22Rv1 (cell line): ENCODE results near the gene MAP2.

ENCODE experiments used
- H3K27ac ChIP-seq: fragments of 450-650 bp; 2 replicates; pipeline ENCODE4 v1.5.1; 2017
- ZFX ChIP-seq: fragments of 450-650 bp; IDR thresholded peaks from 2 replicates; pipeline ENCODE4 v1.6.1; 2017; ENCODE audit warnings: antibody characterized with exemption, borderline replicate concordance
- TF ChIP-seq, protein P1 (sequence below): fragments of 450-650 bp; IDR thresholded peaks from 2 replicates; pipeline ENCODE4 v1.5.1; 2017; ENCODE audit warnings: mild to moderate bottlenecking

Gene MAP2

DNA sequence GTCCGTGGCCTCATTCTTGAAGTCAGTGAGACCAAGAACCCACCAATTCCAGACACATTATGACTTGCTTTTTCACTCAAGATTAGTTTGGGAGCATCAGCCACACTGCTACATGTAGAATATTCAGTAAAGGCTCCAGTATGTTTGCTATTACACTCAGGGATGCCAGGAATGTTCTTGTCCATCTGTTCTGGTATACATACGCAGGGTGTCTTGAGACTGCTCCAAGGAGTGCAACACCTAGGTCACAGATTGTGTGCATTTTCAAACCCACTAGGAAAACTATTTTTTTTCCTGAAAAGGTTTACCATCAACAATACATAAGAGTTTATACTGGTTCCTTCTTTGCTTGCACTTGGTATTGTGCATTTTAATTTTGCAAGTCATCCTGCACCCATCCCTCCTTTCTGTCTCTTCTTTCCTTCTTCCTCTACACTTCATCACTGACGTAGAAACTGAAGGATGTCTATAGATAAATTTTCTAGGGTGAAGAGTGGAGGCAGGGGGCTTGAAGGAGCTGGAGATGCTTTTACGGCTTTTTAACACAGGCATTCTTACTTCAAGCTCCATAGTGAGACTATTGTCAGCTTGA is 35.3 kb upstream of the MAP2 start:
- no peak for TF ChIP-seq ZFX
- no peak overlapping the region for H3K27ac ChIP-seq

DNA sequence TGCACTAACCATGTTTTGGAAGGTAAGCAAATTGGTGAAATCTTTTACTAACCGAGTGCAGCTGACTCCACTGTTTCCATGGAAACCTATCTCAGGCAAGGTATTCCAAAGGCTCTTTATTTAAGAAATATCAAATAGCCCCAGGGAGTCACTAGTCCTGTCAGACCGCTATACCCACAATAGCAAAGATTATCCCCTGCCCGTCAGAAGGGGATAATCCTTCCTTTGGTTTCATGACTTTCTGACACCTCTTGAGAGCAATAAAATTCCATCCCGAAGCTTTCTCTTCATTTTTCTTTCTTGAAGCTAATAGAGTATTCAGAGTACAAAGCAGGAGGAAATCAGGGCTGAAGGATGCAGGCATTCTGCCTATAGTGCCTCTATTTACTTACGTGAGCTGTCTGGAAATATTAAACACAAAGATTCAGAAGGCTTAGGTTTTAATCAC is 34.7 kb upstream of the MAP2 start:
- TF ChIP-seq, protein P1, sequence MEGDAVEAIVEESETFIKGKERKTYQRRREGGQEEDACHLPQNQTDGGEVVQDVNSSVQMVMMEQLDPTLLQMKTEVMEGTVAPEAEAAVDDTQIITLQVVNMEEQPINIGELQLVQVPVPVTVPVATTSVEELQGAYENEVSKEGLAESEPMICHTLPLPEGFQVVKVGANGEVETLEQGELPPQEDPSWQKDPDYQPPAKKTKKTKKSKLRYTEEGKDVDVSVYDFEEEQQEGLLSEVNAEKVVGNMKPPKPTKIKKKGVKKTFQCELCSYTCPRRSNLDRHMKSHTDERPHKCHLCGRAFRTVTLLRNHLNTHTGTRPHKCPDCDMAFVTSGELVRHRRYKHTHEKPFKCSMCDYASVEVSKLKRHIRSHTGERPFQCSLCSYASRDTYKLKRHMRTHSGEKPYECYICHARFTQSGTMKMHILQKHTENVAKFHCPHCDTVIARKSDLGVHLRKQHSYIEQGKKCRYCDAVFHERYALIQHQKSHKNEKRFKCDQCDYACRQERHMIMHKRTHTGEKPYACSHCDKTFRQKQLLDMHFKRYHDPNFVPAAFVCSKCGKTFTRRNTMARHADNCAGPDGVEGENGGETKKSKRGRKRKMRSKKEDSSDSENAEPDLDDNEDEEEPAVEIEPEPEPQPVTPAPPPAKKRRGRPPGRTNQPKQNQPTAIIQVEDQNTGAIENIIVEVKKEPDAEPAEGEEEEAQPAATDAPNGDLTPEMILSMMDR = no peak
- no peak overlapping the region for H3K27ac ChIP-seq

DNA sequence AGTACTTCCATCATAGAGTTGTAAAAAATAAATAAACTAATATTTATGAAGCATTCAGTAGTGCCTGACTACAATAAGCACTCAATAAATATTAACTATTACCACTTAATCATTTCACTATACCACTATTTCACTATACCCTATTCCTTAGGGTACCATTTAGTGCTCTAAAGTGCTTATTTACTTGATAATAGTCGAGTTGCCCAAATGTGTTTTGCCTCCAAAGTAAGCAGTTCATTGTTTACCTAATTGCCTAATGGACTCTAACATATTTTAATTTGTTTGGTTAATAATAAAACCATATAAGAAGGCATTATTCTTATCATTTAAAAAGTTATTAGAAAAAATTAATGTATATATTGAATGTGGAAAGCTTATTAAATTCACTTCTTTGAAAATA is 33.0 kb upstream of the MAP2 start:
- H3K27ac ChIP-seq = no peak overlapping the region
- TF ChIP-seq ZFX = no peak
- TF ChIP-seq, protein P1 = no peak

DNA sequence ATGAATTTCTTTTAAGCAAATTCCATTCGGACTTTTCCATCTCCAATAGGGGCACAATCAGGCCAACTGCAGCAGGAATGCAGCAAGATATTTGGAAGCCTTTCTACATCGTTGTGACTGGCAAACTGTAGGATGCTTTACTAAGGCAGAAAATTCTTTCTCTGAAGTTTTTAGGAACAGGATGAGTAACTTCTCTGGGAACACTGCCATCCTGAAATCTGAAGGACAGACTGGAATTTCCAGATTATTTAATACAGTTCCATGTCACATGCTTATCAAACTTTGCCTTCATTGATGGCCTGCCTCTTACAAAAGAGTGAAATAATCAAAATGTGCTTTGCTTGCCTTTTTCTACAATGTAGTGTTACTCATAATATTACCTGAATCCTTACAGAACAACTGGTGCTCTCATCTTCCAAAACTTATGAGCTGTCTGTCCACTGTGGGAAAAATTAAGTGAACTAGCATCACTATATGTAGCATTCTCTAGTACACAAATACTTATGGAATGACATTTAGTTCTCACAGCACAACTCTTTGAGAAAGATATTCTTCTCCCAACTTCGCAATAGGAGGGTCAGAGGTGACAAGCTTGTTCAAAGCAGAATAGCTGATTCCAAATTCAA is 32.0 kb upstream of the MAP2 start:
- H3K27ac ChIP-seq = no peak overlapping the region
- TF ChIP-seq, protein P1 = no peak
- TF ChIP-seq ZFX = no peak

DNA sequence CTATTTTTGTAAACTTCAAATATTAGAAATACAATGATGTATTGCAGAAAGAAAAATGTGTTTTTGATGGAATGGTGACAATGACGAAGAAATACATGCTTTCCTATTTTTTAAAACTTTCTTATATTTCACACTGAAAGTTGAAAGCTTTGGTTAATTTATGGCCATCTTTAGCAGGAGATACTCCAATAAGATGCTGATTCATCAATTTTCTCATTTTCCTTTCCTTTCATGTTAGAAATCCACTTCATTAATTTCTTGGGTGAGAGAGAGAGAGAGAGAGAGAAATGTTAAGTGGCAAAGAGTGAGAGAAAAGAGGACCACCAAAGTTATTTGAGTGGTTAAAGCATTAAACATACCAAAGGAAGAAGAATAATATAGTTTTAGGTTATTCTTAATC is 28.6 kb upstream of the MAP2 start:
- no peak overlapping the region for H3K27ac ChIP-seq

DNA sequence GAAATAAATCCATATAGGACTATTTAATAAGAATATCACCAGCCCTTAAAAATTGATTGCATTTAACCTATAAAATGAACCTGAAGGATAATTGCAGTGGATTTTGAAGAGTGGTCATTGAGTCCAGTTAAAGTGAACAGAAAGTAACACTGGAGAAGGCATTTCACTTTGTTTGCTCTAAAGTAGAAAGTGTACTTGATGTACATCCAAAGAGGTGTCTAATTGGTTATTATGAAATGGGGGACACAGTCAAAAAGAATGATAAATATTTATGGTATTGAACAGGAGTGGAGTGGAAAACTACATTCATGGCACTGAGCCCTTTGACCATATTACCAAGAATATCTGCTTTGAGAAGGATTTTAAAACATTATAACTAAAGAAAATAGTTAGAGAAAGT is 28.2 kb upstream of the MAP2 start:
- H3K27ac ChIP-seq = no peak overlapping the region
- TF ChIP-seq, protein P1 = no peak
- no peak for TF ChIP-seq ZFX

More for the DNA sequence above, 28.6 kb upstream of the MAP2 start:
- TF ChIP-seq, protein P1 = no peak
- TF ChIP-seq ZFX = no peak

DNA sequence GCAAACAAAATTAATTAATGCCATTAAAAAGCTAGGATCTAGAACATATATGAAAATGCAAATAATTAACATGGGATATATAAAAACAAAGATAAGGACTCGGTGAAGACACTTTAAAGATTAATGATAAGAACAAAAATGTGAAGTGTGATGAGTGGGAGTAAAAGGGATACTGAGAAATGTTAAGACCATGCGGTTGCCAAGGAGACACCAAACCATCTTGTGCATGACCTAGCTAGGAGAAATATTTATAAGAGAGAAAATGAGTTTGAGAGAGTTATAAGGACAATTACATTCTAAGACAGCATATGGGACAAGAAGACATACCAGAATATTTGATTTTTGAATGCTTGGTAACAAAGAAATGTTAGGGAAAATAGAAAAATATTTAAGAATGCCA is 25.4 kb upstream of the MAP2 start:
- no peak overlapping the region for H3K27ac ChIP-seq

More for the DNA sequence above, 25.4 kb upstream of the MAP2 start:
- no peak for TF ChIP-seq ZFX
- TF ChIP-seq, protein P1 = no peak
